ENCODE data around the gene RNF43.

DNA sequence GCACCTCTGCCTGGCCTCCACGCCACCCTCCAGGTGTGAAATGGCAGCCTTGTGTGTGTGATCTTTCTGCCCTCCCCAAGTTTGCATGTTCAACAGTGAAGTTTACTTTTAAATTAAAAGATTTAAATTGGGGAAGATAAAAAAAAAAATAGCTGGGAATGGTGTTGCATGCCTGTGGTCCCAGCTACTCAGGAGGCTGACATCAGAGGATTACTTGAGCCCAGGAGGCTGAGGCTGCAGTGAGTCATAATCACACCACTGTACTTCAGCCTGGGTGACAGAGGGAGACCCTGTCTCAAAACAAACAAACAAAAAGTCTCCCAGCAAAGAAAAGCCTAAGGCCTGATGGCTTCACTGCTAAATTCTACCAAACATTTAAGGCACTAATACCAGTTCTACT is 35.4 kb upstream of the RNF43 start:
- TF ChIP-seq, protein P1, sequence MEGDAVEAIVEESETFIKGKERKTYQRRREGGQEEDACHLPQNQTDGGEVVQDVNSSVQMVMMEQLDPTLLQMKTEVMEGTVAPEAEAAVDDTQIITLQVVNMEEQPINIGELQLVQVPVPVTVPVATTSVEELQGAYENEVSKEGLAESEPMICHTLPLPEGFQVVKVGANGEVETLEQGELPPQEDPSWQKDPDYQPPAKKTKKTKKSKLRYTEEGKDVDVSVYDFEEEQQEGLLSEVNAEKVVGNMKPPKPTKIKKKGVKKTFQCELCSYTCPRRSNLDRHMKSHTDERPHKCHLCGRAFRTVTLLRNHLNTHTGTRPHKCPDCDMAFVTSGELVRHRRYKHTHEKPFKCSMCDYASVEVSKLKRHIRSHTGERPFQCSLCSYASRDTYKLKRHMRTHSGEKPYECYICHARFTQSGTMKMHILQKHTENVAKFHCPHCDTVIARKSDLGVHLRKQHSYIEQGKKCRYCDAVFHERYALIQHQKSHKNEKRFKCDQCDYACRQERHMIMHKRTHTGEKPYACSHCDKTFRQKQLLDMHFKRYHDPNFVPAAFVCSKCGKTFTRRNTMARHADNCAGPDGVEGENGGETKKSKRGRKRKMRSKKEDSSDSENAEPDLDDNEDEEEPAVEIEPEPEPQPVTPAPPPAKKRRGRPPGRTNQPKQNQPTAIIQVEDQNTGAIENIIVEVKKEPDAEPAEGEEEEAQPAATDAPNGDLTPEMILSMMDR (IDR thresholded peaks at IDR 0.05; ENCODE audit: low read depth, low read length), result no peak
- no peak for TF ChIP-seq POLR2A (IDR thresholded peaks at IDR 0.05; ENCODE audit: extremely low read depth, insufficient read length)
